ENCODE data around the gene ANKRD23.
"Not testable (repeated sequence)": the region's sequence is repeated elsewhere in the genome, so short reads cannot be mapped to it uniquely, and the experiment has no call there.

Gene ANKRD23

DNA sequence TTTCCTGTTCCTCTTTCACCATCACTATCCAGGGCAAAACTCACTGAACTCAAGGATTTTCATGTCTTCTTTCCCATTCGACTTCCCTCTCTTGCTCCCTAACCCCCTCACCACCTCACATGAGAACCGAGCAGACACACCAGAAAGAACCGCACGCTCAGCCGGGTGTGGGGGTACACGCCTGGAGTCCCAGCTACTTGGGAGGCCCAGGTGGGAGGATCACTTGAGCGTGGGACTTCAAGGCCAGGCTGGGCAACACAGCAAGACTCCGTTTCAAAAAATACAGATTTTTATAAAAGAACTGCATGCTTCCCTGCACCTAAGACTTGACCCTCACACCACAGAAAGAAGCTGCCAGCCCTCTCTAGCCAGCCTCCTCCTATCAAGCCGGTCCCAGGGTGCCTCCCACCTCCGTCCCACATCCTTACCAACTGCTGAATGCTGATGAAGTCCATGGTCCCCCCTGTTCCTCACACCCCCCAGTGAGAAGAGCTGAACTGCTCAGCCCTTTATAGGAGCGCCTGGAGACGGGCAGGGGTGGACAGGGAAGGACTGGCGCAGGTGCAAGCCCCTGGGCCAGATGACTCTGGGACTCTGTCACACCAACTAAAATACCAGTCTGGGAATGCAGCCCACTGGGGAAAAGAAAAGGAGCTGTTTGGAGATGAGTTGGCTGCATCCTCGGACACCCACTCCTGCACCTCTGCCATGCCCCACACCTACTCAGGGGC lies at the start of gene ANKRD23:
Gene ANKRD23, minus strand, starts transcription at position 484 of the 731 bp plus-strand sequence. Its CDS starts 29 bp downstream, at position 455.
- DNase-seq (ENCODE audit: low read depth), result no peak

DNA sequence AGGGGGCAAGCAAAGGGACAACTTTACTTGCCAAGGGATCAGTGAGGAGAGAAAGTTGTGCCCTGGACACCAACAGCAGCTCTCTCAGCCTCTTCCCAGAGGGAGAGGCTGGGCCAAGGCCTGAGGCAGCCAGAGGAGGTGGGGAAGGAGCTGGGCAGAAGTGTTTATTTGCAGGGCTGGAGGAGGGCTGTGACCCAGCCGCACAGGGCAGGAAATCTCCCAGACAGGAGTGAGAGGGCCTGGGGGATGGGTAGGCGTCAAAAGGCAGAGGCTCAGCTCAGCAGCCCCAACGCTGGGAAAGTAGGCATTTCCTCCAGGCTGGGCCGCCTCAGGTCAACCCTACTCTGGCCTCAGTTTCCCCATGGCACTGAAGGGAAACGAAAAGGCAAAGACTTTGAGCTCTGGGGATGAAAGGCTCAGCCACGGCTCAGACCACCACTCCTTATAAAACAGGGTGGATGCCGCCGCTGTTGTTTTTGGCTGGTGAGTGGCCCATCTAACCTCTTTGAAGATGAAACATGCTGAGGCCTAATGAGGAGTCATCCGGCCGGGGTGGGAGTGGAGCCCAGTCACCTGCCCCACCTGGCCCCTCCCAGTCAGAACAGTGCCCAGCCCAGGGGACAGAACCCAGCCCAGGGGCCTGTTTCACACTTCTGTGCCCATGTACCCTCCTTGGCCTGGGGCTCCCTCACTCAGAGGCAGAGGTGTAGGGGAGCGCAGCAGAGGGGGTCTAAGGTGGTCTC lies 47.9 kb upstream of the ANKRD23 start:
- no peak for DNase-seq (ENCODE audit: low read depth)

DNA sequence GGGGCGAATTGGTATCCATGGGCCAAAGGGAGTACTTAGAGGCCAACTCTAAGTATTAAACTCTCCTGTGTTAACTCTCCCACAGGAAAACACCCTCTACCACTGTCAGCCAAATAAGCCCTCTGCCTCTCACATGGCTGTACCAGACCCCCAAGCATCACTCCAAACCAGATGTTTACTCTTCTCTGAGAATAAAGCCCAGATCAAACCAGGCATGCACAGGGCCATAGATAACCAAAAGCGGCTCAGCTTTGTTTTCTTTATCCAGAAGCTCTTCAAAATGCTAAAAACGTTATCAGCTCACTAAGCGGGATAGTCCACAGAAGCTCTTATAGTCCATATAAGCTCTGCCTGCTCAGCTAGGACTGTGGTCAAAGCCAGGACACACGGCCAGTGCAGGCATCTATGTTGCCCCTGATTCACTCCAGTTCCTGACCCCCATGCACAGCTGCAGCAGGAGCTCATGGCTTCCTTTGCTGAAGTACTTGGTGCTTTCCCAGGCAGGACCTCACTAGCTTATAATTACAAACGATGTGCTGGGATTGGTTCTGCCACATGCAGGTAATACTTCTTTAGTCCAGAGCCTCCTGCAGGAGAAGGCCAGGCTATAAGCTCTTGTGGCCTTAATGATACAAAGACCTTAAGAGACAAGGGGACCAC lies 47.0 kb upstream of the ANKRD23 start:
- DNase-seq (ENCODE audit: low read depth), result no peak

DNA sequence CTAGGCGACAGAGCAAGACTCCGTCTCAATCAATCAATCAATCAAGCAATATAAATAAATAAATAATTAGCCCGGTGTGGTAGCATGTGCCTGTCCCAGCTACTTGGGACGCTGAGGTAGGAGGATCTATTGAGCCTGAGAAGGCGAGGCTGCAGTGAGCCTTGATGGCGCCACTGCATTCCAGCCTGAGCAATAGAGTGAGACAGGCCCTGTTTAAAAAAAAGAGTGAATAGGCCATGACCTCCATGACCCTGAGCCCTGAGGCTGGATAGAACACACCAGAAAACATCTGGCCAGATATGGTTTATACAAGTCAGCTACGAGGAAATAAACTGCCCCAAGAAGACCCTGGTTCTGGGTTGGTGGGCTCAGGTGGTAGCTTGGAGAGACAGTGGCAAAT lies 46.4 kb upstream of the ANKRD23 start:
- DNase-seq (ENCODE audit: low read depth), result no peak

DNA sequence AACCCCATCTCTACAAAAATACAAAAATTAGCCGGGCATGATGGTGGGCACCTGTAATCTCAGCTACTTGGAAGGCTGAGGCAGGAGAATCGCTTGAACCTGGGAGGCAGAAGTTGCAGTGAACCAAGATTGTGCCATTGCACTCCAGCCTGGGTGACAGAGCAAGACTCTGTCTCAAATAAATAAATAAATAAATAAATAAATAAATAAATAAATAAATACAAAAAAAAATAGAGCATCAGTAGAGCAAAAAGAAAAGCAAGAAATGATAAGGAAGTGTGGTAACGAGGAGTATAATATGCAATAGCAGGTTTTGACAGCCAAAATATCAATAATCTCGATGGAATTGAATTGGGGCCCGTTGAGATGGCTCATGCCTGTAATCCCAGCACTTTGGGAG lies 45.7 kb upstream of the ANKRD23 start:
- DNase-seq (ENCODE audit: low read depth), result not testable (repeated sequence)

DNA sequence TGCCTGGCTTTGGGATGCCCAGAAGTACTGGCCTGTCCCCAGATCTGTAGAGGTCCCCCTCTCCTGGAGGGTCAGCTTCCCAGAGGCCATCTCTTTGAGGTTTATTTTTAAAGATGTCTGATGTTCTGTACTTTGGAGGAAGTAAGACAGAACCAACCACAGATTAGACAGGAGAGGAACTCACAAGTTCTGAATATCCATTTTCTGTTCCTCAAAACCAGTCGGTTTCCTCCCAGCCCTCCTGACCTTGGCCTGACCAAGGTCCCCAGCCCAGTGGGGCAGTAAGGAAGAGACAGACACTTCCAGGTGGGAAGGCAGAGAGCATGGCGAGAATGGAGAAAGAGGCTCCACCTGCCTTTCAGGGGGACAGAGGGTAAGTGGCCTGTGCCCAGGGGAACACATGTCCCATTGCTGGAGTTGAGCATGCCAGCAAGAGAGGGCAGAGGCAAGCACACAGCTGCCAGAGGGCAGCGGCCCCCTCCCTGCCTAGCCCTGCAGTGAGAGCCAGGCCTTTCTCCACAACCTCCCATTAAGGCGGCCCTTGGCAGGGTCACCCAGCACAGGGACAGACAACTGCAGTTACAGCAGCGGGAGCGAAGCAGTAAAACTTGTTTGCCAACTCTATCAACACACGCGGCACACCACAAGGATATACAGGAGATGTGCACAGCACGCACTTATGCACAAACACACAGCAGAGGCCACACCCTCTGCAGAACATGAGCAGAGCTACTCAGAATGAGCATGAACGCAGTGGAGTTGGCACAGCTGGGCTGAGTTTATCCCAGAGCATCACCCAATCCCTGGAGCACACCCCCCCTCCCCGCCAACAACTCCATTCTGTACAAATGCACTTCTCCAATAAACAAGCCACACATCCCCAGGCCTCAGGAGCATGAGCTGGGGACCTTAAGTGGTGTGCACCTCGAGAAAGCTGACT lies 44.5 kb upstream of the ANKRD23 start:
- no peak for DNase-seq (ENCODE audit: low read depth)

DNA sequence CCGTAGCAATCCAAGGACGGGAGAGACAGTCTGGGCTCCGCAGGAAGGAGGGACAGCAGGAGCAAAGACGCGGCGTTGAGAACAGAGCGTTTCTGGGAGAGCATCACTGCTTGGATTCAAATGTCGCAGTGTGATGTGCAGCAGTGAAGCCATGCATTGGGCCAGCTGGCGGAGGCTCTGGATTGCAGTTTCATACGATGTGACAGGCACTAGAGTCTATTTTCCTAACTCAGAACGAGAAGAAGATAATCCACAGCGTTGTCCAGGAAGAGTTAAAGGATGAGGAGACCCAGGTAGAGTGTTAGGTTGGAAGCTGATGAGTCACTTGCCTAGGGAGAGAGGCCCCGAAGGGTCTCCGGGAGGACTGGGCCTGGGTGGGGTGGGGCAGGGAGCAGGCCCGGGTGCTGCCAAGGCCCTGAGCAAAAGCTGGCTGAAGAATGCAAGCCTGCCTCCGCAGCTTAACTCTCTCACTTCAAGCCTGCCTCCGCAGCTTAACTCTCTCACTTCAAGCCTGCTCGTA lies 43.7 kb upstream of the ANKRD23 start:
- DNase-seq (ENCODE audit: low read depth), result no peak

DNA sequence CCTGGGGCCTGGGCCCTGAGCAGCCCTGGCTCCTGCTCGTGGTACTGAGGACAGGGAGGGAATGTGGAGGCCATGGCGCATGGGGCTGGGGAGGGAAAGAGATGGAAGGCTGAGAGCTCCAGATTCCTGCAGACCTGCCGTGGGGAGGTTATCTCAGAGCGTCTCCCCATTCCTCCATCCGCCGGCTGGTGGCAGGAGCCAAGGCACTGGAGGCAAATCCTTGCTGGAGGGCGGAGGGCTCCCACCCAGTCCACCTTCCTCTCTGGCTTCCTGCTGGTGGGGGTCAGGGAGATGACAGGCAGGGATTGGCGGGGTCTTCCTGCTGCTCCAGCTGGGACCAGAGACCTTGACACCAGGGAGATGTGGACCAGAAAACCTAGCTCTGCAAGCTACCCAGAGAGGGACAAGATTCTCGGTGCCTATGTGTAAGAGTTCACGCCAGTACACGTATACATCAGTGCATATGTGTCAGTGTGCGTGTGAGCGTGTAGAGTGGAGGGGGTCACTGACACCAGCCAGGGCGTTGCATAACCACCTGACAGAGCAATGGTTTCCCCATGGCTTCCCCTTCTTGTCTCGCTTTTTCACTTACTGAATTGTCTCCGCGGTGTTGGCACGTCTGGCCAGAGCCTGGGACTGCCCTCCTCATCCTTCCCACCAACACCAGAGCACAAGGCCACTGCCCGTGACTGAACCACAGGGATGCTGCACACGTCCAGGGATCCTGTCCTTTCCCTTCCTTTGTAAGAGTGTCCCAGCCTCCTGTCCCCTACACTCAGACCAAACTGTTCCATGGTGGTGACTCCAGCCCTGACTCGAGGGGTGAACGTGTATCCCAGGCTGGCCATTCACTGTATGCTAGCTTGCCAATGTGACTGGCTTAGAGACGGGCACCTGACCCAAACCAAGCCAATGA lies 41.9 kb upstream of the ANKRD23 start:
- DNase-seq (ENCODE audit: low read depth), result no peak

DNA sequence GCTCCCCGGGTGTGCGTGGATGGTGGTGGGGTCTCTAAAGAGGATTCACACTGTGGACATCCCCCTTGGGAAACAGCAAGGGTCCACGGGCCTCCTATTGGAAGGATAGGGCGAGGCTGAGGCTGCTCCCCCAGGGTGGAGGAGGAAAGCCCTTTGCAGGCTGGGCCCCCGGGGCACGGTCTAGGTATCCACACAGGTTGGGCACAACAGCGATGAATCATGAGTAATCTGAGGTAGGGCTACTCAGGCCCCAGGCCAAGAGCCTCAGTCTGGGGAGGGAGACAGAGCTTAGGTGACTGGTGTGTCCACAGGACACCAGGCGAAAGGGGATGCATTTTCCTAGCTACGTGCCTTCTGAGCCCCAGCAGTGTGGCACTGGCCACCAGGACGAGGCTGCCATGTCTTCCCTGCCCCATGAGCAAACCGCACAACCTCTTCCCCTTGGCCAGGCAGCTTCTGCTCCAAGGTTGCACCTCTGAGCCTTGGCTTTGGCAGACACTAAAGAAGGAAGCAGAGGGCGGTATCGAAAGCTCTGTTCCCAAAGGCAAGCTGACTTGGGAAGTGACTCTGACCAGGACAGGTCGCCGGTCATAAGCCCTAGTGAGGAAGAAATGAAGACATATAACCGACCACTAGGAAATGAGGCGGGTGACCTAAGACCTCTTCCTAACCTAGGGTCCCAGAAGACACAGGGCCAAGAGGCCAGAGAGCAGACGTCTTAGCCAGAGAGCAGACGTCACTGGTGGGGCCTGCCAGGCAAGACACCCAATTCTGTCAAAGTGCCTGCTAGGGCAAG lies 40.7 kb upstream of the ANKRD23 start:
- DNase-seq (ENCODE audit: low read depth), result no peak

DNA sequence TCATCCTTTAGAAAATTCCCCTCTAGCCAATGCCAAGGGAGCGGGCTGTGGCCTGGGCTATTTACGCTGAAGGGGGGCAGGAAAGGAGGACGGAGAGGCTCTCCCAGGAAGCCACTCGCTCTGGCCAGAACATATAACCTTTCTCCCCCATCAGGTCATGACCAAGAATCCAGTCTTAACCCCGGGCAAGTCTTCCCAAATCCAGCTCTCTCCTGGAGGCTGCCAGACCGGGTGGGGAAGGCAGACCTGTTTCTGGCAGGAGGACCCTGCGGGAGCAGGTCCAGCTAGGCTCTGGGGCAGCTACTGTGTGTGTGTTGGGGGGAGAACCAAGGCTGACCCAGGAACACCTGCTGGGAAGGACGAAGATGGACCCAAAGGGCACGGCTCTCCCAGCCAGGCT lies 39.5 kb upstream of the ANKRD23 start:
- no peak for DNase-seq (ENCODE audit: low read depth)

DNA sequence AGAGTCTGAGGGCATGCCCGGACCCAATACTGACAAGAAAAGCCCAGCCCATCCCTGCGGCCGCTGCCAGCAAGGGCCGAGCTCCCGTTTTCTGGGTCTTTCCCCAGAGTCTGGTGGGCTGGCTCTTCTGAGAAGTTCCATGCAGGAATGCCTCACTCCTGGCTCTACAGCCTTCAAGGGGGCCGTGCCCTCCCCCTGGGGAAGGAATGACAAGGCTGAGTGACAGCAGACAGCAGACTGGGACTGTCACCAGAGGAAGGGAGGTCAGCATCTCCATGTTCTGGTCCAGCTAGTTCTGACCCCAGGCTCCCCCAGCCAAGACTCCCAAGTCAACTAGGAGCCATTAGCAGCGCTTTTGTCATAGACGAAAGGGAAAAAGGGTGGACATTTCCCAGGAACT lies 39.1 kb upstream of the ANKRD23 start:
- no peak for DNase-seq (ENCODE audit: low read depth)

DNA sequence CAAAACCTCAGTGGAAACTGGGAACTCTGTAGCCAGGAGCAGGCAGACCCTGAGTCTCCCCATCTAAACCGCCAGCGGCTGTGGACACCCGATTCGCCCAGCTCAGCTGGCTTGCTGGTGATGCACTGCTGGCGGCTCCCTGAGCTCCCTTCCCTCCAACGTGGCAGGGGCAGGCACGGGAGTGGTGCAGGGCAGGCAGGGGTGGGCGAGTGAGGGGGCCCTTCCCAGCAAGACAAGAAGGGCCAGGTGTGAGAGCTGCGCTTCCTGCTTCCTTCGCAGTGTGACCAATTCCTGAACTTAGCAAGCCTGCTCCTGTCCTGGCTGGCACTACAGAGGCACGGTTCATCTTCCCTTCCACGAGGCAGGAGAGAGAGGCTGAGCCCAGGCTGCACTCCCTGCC lies 38.4 kb upstream of the ANKRD23 start:
- no peak for DNase-seq (ENCODE audit: low read depth)

DNA sequence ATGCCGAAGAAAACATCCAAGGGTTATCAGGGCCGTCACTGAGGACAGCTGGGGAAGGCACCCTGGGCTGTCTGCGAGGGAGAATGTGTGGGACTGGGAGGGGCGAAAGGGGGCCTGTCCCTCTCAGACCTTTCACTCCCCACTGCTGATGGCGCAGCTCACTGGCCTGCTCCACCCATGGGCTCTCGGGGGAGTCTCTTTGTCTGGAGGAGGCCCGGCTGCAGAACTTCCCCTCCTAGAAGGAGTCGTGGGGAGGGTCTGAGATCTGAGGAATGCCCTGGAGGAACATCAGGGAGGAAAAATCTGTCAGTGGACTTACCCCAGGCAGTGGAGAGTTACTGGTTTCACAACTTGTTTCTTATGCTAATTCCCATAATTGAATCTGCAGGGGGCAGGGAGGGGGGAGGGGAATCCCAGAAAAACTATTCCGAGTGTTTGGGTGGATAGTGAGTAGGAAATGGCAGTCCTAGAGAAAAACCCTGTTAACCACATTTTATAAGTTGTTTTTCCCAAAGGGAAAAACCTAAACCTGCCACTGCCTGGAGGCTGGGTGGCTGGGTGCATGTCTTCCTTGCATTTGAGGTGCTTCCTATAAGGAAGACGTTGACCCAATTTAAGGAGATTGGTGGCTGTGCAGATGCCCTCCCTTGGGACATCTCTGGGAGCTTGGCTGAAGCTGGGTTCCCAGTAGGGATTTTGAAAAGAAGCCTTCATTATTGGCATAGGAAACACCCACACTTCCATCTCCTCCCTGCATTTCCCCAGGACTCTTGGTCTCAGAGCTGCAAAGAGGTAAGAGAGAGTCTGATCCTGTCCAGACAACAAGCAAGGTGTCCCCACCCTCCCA lies 37.8 kb upstream of the ANKRD23 start:
- DNase-seq (ENCODE audit: low read depth), result no peak

DNA sequence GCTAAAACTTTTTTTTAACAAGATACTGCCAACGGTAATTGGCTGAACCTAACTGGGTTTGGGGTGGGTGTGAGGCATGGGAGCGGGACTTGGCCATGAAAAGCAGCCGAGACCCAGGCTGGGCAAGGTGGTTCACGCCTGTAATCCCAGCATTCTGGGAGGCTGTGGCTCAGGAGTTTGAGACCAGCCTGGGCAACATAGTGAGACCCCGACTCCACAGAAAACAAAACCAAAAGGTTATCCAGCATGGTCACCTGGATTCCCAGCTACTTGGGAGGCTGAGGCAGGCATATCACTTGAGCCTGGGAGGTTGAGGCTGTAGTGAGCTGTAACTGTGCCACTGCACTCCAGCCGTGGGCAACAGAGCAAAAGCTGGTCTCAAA lies 37.1 kb upstream of the ANKRD23 start:
- DNase-seq (ENCODE audit: low read depth), result no peak

DNA sequence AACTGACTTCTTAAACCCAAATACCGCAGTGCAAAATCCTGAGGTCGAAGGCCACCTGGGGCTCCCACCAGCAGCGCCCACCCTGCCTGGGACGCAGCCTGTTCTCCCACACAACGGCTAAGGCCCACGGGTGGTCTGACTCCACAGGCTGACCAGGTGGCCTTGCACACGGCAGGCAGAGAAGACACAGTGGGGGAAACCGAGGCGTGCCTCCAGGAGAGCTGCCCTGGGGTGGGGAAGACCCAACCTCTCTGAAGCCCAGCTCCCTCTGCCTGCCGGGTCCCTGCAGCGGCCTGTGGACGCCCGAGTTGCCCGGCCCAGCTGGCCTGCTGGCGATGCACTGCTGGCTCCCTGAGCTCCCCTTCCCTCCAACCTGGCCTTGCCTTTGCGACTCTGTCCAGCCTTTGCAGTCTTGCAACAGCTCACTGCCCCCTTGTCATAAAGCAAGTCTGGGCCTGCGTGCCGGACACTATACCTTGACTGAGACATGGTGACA lies 35.8 kb upstream of the ANKRD23 start:
- DNase-seq (ENCODE audit: low read depth), result no peak

DNA sequence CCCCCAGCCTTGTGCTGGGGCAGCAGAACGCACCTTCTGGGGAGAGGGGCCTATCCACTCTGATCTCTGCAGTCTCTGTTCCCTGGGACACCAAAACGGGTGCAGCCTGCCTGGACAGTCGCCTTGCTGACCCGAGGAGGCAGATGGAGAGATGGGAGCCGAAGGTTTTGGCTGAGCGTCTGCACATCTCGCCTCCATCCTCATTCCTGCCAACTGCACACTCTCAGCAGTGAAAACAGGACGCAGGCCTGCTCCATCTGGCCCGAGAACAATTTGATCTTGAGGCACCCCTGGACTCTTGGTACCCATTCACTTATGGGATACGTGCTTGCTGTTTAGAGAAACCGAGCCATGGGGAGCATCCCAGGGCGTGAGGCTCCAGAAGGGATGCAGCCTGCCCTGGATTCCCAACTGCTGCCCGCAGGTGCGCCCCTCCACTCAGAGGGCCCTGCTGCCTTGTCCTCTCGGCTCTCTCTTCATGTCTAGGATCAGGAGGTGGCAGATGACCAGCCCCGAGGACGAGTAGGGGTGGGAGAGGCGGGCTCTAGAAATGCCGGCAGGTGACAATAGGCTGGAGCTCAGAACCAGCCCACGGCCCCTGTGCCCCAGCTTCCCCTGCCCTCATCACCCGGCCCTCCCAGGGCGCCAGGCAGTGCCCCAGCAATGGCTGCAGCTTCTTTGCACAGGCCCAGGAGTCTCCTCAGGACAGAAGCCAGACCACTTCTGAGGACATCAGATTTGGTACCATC lies 35.1 kb upstream of the ANKRD23 start:
- DNase-seq (ENCODE audit: low read depth), result no peak

DNA sequence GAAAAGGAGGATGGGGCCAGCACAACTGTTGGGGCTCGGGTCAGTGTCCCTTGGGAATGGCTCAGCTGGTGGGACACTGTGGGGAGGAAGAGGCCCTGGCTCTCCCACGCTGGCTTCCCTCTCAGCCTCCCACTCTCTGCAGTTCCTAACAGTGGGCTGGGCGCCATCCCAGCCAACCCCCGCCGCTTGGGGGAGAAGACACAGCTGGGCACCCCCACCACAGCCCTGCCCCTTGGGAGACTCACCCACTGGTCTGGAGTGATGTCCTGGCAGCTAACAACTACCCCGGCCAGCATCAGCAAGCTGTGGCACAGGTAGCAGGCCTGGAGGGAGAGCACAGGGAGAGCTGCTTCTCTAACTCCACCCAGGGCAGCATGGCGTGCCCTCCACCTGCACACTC lies 34.4 kb upstream of the ANKRD23 start:
- no peak for DNase-seq (ENCODE audit: low read depth)

DNA sequence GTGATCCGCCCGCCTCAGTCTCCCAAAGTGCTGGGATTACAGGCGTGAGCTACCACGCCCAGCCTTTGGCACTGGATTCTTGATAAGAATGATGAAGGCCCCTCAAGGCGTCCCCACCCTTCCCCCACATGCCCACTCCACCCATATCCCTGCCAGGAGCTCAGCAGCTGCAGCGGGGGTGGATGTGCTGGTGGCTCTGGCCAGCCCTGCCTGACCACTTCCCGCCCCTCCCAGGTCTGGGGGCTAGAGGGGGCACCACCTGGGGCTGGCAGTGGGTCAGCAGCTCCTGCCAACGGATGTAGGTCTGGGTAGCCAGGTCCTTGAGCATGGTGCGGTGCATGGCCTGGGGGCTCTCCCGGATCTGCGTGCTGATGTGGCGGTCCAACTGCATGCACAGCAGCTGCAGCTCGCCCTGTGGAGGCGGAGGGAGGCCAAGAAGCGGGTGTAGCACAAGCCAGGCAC lies 33.8 kb upstream of the ANKRD23 start:
- DNase-seq (ENCODE audit: low read depth), result no peak
